Measurements from ENCODE around the gene TMEM52.

Gene TMEM52

DNA sequence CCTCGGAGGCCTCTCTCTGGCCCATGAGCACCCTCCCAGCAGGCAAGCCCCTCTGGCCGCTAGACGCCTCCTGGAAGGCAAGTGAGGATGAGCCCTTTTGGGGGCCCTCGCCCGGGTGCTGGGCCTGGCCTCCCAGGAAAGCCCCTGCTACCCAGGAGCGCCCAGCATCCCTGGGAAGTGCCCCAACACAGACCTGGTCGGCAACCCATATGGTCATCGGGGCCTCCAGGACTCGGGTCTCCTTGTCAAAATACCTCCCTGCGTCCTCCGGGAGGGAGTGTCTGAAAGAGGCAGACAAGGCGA lies 21.0 kb upstream of the TMEM52 start:
- Mint-ChIP-seq H3K4me1 (peaks cover 5% of the 10 kb centered on the region), H3K27me3 (ENCODE audit: low read depth, poor library complexity) (peaks cover 8% of the 10 kb centered on the region), H3K36me3 (ENCODE audit: low read depth) (no peaks in the 10 kb centered on the region), H3K9me3 (no peaks in the 10 kb centered on the region), H3K27ac (no peak overlapping the region), H3K4me3 (no peak overlapping the region)
- no peak for TF ChIP-seq CTCF (IDR thresholded peaks at IDR 0.05)
- no peak for DNase-seq

DNA sequence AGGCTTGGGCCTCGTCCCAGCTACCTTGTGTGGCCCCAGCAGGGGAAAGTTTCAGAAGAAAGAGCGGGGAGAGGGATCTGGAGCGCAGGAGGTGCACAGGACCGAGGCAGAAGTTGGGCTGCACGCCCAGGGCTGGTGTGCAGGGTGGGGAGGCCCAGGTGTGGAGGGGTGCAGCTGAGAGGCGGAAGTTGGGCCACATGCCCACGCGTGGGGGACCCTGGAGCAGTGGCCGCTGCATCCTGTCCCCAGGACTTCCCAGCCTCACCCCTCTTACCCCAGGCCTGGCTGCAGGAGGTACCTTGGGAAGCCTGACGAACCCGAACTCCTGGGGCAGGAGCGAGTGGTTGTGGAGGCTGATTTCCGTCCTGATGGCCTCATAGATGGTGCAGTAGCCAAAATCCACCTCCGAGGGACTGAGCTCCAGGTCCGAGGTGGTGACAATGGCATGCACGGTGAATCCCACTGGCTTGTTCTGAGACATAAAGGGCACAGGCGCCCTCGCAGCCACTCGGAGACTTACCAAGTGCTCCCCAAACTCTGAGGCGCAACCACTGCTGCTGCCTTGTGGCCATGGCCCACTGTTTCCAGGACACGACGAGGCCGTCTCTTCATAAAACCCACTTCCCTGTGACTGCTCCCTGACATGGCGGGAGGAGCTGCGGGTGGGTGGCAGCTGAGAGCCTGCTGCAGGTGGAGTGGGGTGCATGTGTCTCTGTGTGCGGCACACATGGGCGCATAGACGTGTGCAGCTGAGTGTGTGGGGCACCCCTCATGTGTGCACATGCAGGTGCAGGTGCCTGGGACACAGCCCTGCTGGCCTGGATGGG lies 20.4 kb upstream of the TMEM52 start:
- no peak for TF ChIP-seq CTCF (IDR thresholded peaks at IDR 0.05)
- DNase-seq: no peak
- H3K4me1 Mint-ChIP-seq: peaks cover 5% of the 10 kb centered on the region
- H3K27me3 Mint-ChIP-seq (ENCODE audit: low read depth, poor library complexity): peaks cover 5% of the 10 kb centered on the region
- H3K4me3 Mint-ChIP-seq: no peak overlapping the region
- H3K36me3 Mint-ChIP-seq (ENCODE audit: low read depth): no peaks in the 10 kb centered on the region
- peaks cover 1% of the 10 kb centered on the region for H3K9me3 Mint-ChIP-seq
- no peak overlapping the region for H3K27ac Mint-ChIP-seq

- TF ChIP-seq CTCF (IDR thresholded peaks at IDR 0.05): no peak
- no peak overlapping the region for H3K27ac Mint-ChIP-seq
- H3K4me3 Mint-ChIP-seq: no peak overlapping the region
- no peaks in the 10 kb centered on the region for H3K36me3 Mint-ChIP-seq (ENCODE audit: low read depth)
- DNase-seq: no peak
- H3K27me3 Mint-ChIP-seq (ENCODE audit: low read depth, poor library complexity): peaks cover 5% of the 10 kb centered on the region
- peaks cover 9% of the 10 kb centered on the region for H3K9me3 Mint-ChIP-seq
- H3K4me1 Mint-ChIP-seq: peaks cover 2% of the 10 kb centered on the region
Observed at GRCh38 chr1:1938613-1939295, 19.7 kb upstream of the TMEM52 start.

DNA sequence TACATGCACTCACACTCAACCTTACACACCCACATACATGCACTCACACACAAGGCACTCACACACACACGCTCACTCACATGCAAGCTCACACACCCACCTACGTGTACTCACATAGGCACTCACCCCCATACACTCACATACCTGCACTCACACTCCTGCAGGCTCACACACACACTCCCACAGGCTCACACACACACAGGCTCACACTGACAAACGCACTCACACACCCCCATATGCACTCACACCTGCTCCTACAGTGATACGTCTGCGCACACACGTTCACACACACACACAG lies 19.1 kb upstream of the TMEM52 start:
- Mint-ChIP-seq H3K4me3 (no peak overlapping the region), H3K27ac (no peak overlapping the region), H3K36me3 (ENCODE audit: low read depth) (no peaks in the 10 kb centered on the region), H3K9me3 (peaks cover 14% of the 10 kb centered on the region), H3K4me1 (no peaks in the 10 kb centered on the region), H3K27me3 (ENCODE audit: low read depth, poor library complexity) (peaks cover 5% of the 10 kb centered on the region)
- no peak for DNase-seq
- TF ChIP-seq CTCF (IDR thresholded peaks at IDR 0.05): no peak

GRCh38 chr1:1937549-1938275 lies 18.6 kb upstream of the TMEM52 start:
- H3K27me3 Mint-ChIP-seq (ENCODE audit: low read depth, poor library complexity): peaks cover 5% of the 10 kb centered on the region
- H3K27ac Mint-ChIP-seq: no peak overlapping the region
- no peak for DNase-seq
- H3K4me1 Mint-ChIP-seq: no peaks in the 10 kb centered on the region
- TF ChIP-seq CTCF (IDR thresholded peaks at IDR 0.05): no peak
- no peaks in the 10 kb centered on the region for H3K36me3 Mint-ChIP-seq (ENCODE audit: low read depth)
- no peak overlapping the region for H3K4me3 Mint-ChIP-seq
- peaks cover 14% of the 10 kb centered on the region for H3K9me3 Mint-ChIP-seq
